OCI-LY1 (cell line): Measurements from ENCODE around the gene HIRIP3.
"Not testable (repeated sequence)": the region's sequence is repeated elsewhere in the genome, so short reads cannot be mapped to it uniquely, and the experiment has no call there.

Experiments used
- H2AFZ ChIP-seq: fragments of 200-600 bp; sonication (generic), shearing (Covaris generic); 2 replicates; pipeline ENCODE4 v1.6.0; 2014; ENCODE audit warnings: antibody characterized with exemption, mild to moderate bottlenecking, low read length
- H3F3A ChIP-seq: fragments of 200-600 bp; sonication (generic), shearing (Covaris generic); 2 replicates; pipeline ENCODE4 v1.6.0; 2014; ENCODE audit warnings: mild to moderate bottlenecking, antibody characterized with exemption, low read length, moderate library complexity; ENCODE audit not compliant: insufficient read depth
- H3K27ac ChIP-seq: fragments of 200-600 bp; sonication (generic); 2 replicates; pipeline ENCODE4 v1.5.1; 2014; ENCODE audit warnings: low read length, mixed run types, mild to moderate bottlenecking, low read depth; ENCODE audit not compliant: poor library complexity, severe bottlenecking
- H3K27me3 ChIP-seq: fragments of 200-600 bp; sonication (generic); 2 replicates; pipeline ENCODE4 v1.6.0; 2014; ENCODE audit warnings: antibody characterized with exemption, mild to moderate bottlenecking, low read length, moderate library complexity; ENCODE audit not compliant: insufficient read depth
- H3K36me3 ChIP-seq: fragments of 200-600 bp; sonication (generic); 2 replicates; pipeline ENCODE4 v1.6.1; 2014; ENCODE audit warnings: mild to moderate bottlenecking, antibody characterized with exemption, low read length, moderate library complexity, mixed read lengths; ENCODE audit not compliant: insufficient read depth
- H3K4me1 ChIP-seq: fragments of 200-600 bp; sonication (generic); 2 replicates; pipeline ENCODE4 v1.5.1; 2014; ENCODE audit warnings: mild to moderate bottlenecking, low read length, moderate library complexity; ENCODE audit not compliant: insufficient read depth, severe bottlenecking
- H3K4me2 ChIP-seq: fragments of 200-600 bp; sonication (generic), shearing (Covaris generic); 2 replicates; pipeline ENCODE4 v1.6.1; 2014; ENCODE audit warnings: low read length
- H3K4me3 ChIP-seq: fragments of 200-600 bp; sonication (generic); 2 replicates; pipeline ENCODE4 v1.5.1; 2014; ENCODE audit warnings: low read length, low read depth, mild to moderate bottlenecking, mixed read lengths; ENCODE audit not compliant: poor library complexity, severe bottlenecking
- H3K79me2 ChIP-seq: fragments of 200-600 bp; shearing (Covaris generic); 2 replicates; pipeline ENCODE4 v1.6.1; 2016; ENCODE audit warnings: mixed run types, low read length, mixed read lengths; ENCODE audit not compliant: insufficient read depth
- H3K9ac ChIP-seq: fragments of 200-600 bp; sonication (generic), shearing (Covaris generic); 2 replicates; pipeline ENCODE4 v1.6.1; 2014; ENCODE audit warnings: mild to moderate bottlenecking, low read length, mixed read lengths
- H3K9me2 ChIP-seq: fragments of 200-600 bp; sonication (generic), shearing (Covaris generic); 2 replicates; pipeline ENCODE4 v1.6.1; 2014; ENCODE audit warnings: low read depth, mild to moderate bottlenecking, low read length, mixed read lengths
- H3K9me3 ChIP-seq: fragments of 200-600 bp; shearing (Covaris generic); 2 replicates; pipeline ENCODE4 v1.6.1; 2014; ENCODE audit warnings: low read length, mixed read lengths
- H4K20me1 ChIP-seq: fragments of 200-600 bp; sonication (generic), shearing (Covaris generic); 2 replicates; pipeline ENCODE4 v1.6.0; 2016; ENCODE audit warnings: mild to moderate bottlenecking, low read length; ENCODE audit not compliant: insufficient read depth
- CTCF ChIP-seq: fragments of 200-600 bp; sonication (generic), shearing (Covaris generic); IDR thresholded peaks from 2 replicates; pipeline ENCODE4 v1.5.1; 2017; ENCODE audit warnings: mild to moderate bottlenecking, antibody characterized with exemption, low read length, moderate library complexity, mixed read lengths
- EZH2 ChIP-seq: fragments of 200-600 bp; sonication (generic), shearing (Covaris generic); IDR thresholded peaks from 2 replicates; pipeline ENCODE4 v1.8.0; 2017; ENCODE audit warnings: borderline replicate concordance, mixed run types, mild to moderate bottlenecking, antibody characterized with exemption, low read length, moderate library complexity, mixed read lengths

Gene HIRIP3

GRCh38 chr16:30017277-30017656, 21.9 kb upstream of the HIRIP3 start:
- H3K9ac ChIP-seq = no peak overlapping the region
- H3K27ac ChIP-seq = no peak overlapping the region
- no peaks in the 10 kb centered on the region for H3K79me2 ChIP-seq
- H2AFZ ChIP-seq = no peak overlapping the region
- no peaks in the 10 kb centered on the region for H3K9me3 ChIP-seq
- no peak overlapping the region for H3K4me2 ChIP-seq
- H3K9me2 ChIP-seq = no peaks in the 10 kb centered on the region
- no peaks in the 10 kb centered on the region for H4K20me1 ChIP-seq
- H3K4me3 ChIP-seq = no peak overlapping the region
- TF ChIP-seq CTCF (no peak), EZH2 (no peak)
- no peaks in the 10 kb centered on the region for H3K36me3 ChIP-seq
- H3K4me1 ChIP-seq = peaks cover 5% of the 10 kb centered on the region
- no peaks in the 10 kb centered on the region for H3F3A ChIP-seq
- no peaks in the 10 kb centered on the region for H3K27me3 ChIP-seq

DNA sequence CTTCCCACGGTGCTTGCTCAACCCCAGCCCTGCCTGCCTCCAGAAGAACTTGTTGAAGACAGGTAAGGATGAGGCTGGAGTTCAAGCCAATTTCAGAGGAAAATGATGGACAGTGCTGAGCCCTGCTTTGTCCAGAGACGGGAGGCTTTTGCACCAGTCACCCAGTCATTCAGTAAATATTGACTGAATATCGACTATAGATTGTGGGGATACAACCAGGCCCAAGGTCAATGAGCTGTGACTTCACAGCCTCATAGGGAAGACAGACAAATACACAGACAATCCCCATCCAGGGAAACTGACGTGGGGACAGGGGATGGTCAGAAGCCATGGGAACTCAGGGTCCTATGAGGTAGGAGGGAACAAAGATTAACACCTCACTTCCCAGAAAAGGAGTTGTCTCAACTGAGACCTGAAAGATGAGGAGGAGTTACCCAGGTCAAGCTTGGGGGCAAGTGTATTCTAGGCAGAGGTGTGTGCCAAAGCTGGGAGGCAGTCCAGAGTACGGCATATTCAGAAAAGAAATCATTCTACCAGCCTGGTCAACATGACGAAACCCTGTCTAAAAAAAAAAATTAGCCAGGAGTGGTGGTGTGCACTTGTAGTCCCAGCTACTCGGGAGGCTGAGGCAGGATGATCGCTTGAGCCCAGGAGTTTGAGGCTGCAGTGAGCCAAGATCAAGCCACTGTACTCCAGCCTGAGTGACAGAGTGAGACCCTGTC, 21.3 kb upstream of the HIRIP3 start:
- Histone ChIP-seq H3K79me2 (no peaks in the 10 kb centered on the region), H3K9me2 (no peaks in the 10 kb centered on the region), H3K27me3 (no peaks in the 10 kb centered on the region), H4K20me1 (no peaks in the 10 kb centered on the region), H3K9me3 (no peaks in the 10 kb centered on the region), H3K4me1 (peaks cover 5% of the 10 kb centered on the region), H3K4me2 (no peak overlapping the region), H3K36me3 (no peaks in the 10 kb centered on the region), H3K4me3 (no peak overlapping the region), H3K27ac (no peak overlapping the region), H3F3A (no peaks in the 10 kb centered on the region), H3K9ac (no peak overlapping the region), H2AFZ (no peak overlapping the region)
- no peak for TF ChIP-seq CTCF
- TF ChIP-seq EZH2 = no peak

GRCh38 chr16:30015450-30015849, 20.0 kb upstream of the HIRIP3 start:
- H3F3A ChIP-seq, H3K4me3 ChIP-seq, H3K79me2 ChIP-seq, H3K4me2 ChIP-seq, H3K4me1 ChIP-seq, H2AFZ ChIP-seq, H4K20me1 ChIP-seq, H3K36me3 ChIP-seq, H3K9ac ChIP-seq, H3K9me3 ChIP-seq, H3K27ac ChIP-seq, H3K27me3 ChIP-seq, H3K9me2 ChIP-seq: not testable (repeated sequence)

DNA sequence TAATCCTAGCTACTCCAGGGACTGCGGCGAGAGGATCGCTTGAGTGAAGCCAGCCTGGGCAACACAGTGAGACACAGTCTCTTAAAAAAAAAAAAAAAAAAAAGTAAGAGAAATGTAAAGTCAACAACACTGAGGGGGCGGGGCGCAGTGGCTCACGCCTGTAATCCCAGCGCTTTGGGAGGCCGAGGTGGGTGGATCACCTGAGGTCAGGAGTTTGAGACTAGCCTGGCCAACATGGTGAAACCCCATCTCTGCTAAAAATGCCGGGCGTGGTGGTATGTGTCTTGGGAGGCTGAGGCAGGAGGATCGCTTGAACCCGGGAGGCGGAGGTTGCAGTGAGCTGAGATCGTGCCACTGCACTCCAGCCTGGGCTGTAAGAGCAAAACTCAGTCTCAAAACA, 17.2 kb upstream of the HIRIP3 start:
- H3F3A ChIP-seq, H3K4me3 ChIP-seq, H3K27ac ChIP-seq, H4K20me1 ChIP-seq, H3K9me2 ChIP-seq, H3K9me3 ChIP-seq, H3K4me1 ChIP-seq, H3K9ac ChIP-seq, H3K79me2 ChIP-seq, H2AFZ ChIP-seq, H3K4me2 ChIP-seq, H3K27me3 ChIP-seq, H3K36me3 ChIP-seq: not testable (repeated sequence)
